LNCAP (cell line): ENCODE data around the gene BUB3.

Source experiments
- CTCF ChIP-seq: fragments of 450-650 bp; IDR thresholded peaks from 2 replicates; pipeline ENCODE4 v1.5.1; 2017; ENCODE audit warnings: mild to moderate bottlenecking

The BUB3 gene

GRCh38 chr10:123133541-123134342 is 20.5 kb upstream of the BUB3 start:
- TF ChIP-seq CTCF, result no peak

- TF ChIP-seq CTCF, result no peak
These were observed 19.8 kb upstream of the BUB3 start for GRCh38 chr10:123134343-123134914.

- no peak for TF ChIP-seq CTCF
These were observed 19.2 kb upstream of the BUB3 start for GRCh38 chr10:123134915-123135414.

GRCh38 chr10:123135415-123136141 is 18.6 kb upstream of the BUB3 start, which contains the start of gene HMX3:
Gene HMX3, plus strand, starts transcription at chr10:123135970. Its CDS starts 81 bp downstream, at chr10:123136051.
- TF ChIP-seq CTCF, result no peak

GRCh38 chr10:123136221-123136805 is 17.9 kb upstream of the BUB3 start:
- no peak for TF ChIP-seq CTCF

GRCh38 chr10:123136806-123137642 is 17.2 kb upstream of the BUB3 start:
- TF ChIP-seq CTCF, result no peak
